Upper lobe of right lung (tissue), 1 donor: ENCODE data around the gene SNAPIN. TPM values are rescaled to one million over a fixed set of nuclear protein-coding genes. Genes with fewer than 3 reads are reported as not detected.
"Not testable (repeated sequence)": the region's sequence is repeated elsewhere in the genome, so short reads cannot be mapped to it uniquely, and the experiment has no call there.

ENCODE experiments used
- ATAC-seq: fragments of 200-7000 bp; cut with Tn5 transposase; one replicate; pipeline ENCODE4 v1.9.1; 2020; ENCODE audit warnings: mild to moderate bottlenecking, moderate library complexity
- DNase-seq: peaks from one replicate; pipeline ENCODE4 v3.0.0-alpha.2; 2020
- H3K27ac ChIP-seq: fragments of 200-600 bp; one replicate; pipeline ENCODE4 v1.8.0; 2022
- H3K27me3 ChIP-seq: fragments of 200-600 bp; one replicate; pipeline ENCODE4 v1.8.0; 2022; ENCODE audit warnings: mild to moderate bottlenecking
- H3K36me3 ChIP-seq: fragments of 200-600 bp; one replicate; pipeline ENCODE4 v1.8.0; 2022
- H3K4me1 ChIP-seq: fragments of 200-600 bp; one replicate; pipeline ENCODE4 v1.8.0; 2022
- H3K4me3 ChIP-seq: fragments of 200-600 bp; one replicate; pipeline ENCODE4 v1.8.0; 2022; ENCODE audit warnings: mild to moderate bottlenecking
- H3K9me3 ChIP-seq: fragments of 200-600 bp; one replicate; pipeline ENCODE4 v1.8.0; 2022
- intact Hi-C: fragments of 100-400 bp; cut with DNase I; formaldehyde crosslinking; loops from one replicate; pipeline ENCODE4 v1.11.0; 2022
- total RNA-seq: library from RNA; stranded (reverse); fragmentation: NEBNext Ultra II Directional; extraction: Animal tissue kit (Norgen Biotek cat#: 25700); gene quantifications from one replicate; pipeline ENCODE4 v1.2.1, GENCODE V29; 2021
- TF ChIP-seq, protein P1 (sequence below): fragments of 200-600 bp; IDR thresholded peaks from one replicate; pipeline ENCODE4 v1.8.0; 2022; ENCODE audit warnings: antibody characterized with exemption
- donor health status: DM: no; HTN: yes; CAD: no; lungs with severe emphysema.

SNAPIN gene
- total RNA-seq, 1 donor from 2014 or later = 32.7 TPM

DNA sequence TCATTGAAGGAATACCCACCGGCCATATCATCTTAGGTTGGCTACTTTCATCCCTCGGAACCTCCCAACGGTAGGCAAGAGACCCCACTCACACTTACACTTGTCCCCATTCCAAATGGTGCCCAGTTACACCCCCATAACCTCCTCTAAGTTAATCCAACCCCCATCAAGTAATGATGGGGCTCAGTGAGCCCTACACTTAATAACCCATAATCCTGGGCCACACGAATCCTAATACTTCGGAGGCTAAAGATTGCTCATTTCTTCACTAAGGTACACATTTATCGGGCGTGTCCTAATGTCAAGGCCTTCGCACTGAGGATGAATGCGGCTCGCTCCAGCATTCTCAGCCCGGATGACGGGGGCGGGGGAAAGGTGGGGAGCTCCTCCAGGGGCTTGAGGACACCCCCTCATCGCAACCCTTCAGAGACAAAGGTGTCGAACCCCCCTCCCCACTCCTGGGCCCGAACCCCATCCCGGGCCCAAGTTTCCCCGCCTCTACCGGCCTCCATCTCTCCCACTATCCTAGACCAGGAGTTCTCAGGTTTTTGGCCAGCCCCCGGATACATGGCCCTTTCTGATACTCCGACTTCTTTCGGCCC, 11.9 kb downstream of the SNAPIN start:
- ATAC-seq = peak; percentile 22
- peaks cover 44% of the 10 kb centered on the region for H3K36me3 ChIP-seq
- peak; percentile 73 for DNase-seq
- peaks cover 10% of the 10 kb centered on the region for H3K4me1 ChIP-seq
- H3K9me3 ChIP-seq = no peaks in the 10 kb centered on the region
- H3K4me3 ChIP-seq = peak overlapping the region; percentile 84
- H3K27ac ChIP-seq = peak overlapping the region; percentile 82
- TF ChIP-seq, protein P1, sequence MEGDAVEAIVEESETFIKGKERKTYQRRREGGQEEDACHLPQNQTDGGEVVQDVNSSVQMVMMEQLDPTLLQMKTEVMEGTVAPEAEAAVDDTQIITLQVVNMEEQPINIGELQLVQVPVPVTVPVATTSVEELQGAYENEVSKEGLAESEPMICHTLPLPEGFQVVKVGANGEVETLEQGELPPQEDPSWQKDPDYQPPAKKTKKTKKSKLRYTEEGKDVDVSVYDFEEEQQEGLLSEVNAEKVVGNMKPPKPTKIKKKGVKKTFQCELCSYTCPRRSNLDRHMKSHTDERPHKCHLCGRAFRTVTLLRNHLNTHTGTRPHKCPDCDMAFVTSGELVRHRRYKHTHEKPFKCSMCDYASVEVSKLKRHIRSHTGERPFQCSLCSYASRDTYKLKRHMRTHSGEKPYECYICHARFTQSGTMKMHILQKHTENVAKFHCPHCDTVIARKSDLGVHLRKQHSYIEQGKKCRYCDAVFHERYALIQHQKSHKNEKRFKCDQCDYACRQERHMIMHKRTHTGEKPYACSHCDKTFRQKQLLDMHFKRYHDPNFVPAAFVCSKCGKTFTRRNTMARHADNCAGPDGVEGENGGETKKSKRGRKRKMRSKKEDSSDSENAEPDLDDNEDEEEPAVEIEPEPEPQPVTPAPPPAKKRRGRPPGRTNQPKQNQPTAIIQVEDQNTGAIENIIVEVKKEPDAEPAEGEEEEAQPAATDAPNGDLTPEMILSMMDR = no peak
- intact Hi-C loops = no loop called here
- H3K27me3 ChIP-seq = no peaks in the 10 kb centered on the region

DNA sequence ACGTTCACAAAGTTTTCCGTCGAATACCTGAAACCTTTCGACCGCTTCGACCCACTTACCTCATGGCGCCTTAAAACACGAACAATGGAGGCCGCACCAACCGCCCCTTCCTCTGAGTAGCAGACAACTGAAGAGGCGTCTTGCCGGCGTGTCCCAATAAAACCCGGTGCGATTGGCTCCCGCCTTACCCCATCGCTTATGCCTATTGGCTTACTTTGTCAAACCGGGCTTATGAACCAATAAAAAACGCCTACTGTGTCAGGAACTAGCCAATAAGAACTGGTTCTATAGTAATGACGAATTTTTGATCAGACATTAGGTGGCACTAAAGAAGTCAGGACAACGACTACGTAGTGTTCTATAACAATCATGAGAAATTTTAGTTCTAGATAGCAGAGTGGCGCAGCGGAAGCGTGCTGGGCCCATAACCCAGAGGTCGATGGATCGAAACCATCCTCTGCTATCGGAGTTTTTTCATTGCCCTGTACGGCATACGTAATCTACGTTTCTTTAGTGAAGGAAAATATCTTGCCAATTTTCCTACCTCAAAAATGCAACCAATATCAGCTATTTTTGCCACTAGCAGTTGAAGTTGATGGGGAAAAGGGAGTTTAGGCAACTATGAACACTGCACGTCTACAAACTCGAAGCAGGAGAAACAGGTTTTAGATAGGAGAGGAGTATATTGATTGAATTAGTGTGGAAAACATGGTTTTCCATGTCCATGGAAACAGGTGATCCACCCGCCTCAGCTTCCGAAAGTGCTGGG, 12.5 kb downstream of the SNAPIN start, which contains the start of gene ILF2:
Gene ILF2 (minus strand): TSS at position 135 of the 769 bp plus-strand sequence. CDS start 71 bp downstream, at position 64.
- DNase-seq (peak; percentile 98), ATAC-seq (peak; percentile 97)
- H3K27me3 ChIP-seq = no peaks in the 10 kb centered on the region
- peaks cover 37% of the 10 kb centered on the region for H3K36me3 ChIP-seq
- H3K4me1 ChIP-seq = peaks cover 10% of the 10 kb centered on the region
- TF ChIP-seq, protein P1 = peak; percentile 43
- H3K27ac ChIP-seq = peak within 1 kb of the TSS; percentile 88
- intact Hi-C loops = no loop called here
- H3K4me3 ChIP-seq = peak within 1 kb of the TSS; percentile 84
- H3K9me3 ChIP-seq = no peaks in the 10 kb centered on the region

DNA sequence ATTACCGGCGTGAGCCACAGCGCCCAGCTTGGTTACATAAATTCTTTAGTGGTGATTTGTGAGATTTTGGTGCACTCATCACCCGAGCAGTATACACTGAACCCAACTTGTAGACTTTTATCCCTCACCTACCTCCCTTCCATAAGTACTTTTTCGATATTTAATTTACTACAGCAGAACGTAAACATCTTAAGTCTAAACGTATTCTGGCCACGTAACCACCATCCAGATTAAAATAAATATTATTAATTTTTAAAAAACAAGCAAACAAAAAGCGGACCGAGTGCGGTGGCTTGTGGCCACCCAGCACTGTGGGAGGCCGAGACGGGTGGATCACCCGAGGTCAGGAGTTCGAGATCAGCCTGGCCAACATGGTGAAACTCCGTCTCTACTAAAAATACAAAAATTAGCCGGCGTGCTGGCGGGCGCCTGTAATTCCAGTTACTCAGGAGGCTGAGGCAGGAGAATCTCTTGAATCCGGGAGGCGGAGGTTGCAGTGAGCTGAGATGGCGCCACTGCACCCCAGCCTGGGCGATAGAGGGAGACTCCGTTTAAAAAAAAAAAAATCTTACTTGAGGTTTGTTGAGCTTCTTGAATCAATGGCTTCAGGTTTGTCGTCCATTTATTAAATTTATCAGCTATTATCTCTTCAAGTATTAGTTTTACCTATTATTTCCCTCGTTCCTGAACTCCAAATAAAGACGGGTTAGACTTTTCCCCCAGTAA, 13.3 kb downstream of the SNAPIN start:
- Histone ChIP-seq H3K36me3 (peaks cover 30% of the 10 kb centered on the region), H3K4me3 (peak overlapping the region; percentile 84), H3K27ac (peak overlapping the region; percentile 88)
- ATAC-seq = peak; percentile 2
- TF ChIP-seq, protein P1 = peak; percentile 18
- H3K9me3 ChIP-seq, H3K27me3 ChIP-seq, H3K4me1 ChIP-seq, intact Hi-C loops: not testable (repeated sequence)
- DNase-seq = peak; percentile 75

DNA sequence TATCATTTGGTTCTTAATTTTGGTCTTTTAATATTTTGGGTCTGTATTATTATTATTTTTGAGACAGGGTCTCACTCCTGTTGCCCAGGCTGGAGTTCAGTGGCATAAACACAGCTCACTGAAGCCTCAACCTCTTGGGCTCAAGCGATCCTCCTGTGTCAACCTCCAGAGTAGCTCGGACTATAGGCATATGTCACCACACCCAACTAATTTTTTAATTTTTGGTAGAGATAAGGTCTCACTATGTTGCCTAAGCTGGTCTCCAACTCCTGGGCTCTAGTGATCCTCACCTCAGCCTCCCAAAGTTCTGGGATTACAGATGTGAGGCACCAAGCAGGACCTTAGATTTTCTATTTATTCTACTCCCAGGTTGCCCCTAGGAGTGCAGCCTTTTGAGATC, 15.0 kb downstream of the SNAPIN start:
- ATAC-seq (no peak), DNase-seq (no peak)
- intact Hi-C loops = no loop called here
- peaks cover 12% of the 10 kb centered on the region for H3K36me3 ChIP-seq
- peaks cover 10% of the 10 kb centered on the region for H3K27me3 ChIP-seq
- H3K9me3 ChIP-seq = no peaks in the 10 kb centered on the region
- H3K27ac ChIP-seq = no peak overlapping the region
- H3K4me3 ChIP-seq = no peak overlapping the region
- TF ChIP-seq, protein P1 = no peak
- peaks cover 21% of the 10 kb centered on the region for H3K4me1 ChIP-seq

DNA sequence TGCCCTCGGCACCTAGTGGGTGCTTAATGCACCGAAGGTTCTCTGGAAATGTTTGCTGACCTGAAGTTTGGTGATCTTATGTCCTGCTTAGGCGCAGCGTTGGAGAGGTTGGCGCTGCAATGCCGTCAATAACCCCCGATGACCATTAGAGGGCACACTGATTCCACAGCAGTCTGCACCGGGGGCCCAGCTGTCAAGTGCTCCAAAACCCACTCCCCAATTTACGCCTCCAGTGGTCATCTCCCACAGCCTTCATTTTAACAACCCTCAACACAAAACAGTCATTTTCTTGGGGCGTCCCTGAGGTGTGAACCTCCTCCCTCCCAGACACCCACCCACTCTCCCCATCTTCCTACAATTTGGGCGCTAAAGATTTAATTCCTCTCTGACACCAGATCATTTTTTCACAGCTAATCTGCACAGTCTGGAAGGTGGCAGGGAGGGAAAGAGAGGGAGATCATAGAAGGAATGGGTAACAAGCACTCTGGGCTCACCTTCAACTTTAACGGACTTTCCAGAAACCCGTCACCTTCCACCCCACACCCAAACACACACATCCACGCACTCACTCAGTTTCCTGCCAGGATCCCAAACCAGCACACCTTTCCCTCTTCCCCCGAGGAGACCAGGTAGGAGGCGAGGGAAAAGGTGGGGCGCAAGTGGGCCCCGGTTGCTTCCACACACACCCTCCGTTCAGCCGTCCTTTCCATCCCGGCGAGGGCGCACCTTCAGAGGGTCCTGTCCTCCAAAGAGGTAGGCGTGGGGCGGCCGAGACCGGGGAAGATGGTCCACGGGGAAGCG, 19.4 kb downstream of the SNAPIN start:
- no peak for DNase-seq
- H3K4me3 ChIP-seq = peak overlapping the region; percentile 67
- peaks cover 14% of the 10 kb centered on the region for H3K4me1 ChIP-seq
- peaks cover 24% of the 10 kb centered on the region for H3K27me3 ChIP-seq
- TF ChIP-seq, protein P1 = peak; percentile 90
- intact Hi-C loops = loop anchor here (5.0 kb wide), 2 partner anchors 69 to 94 kb away; no protein-coding TSS in a partner anchor
- peak overlapping the region; percentile 74 for H3K27ac ChIP-seq
- no peaks in the 10 kb centered on the region for H3K36me3 ChIP-seq
- no peaks in the 10 kb centered on the region for H3K9me3 ChIP-seq
- ATAC-seq = peak; percentile 77
